GM12891 (cell line): ENCODE data around the gene GALNT10.

Source experiments
- PAX5 ChIP-seq: IDR thresholded peaks from 2 replicates; pipeline ENCODE4 v1.6.1; 2011; ENCODE audit warnings: low read length, moderate library complexity, mild to moderate bottlenecking; ENCODE audit not compliant: insufficient read depth, severe bottlenecking
- POLR2A ChIP-seq: IDR thresholded peaks from 2 replicates; pipeline ENCODE4 v1.6.1; 2011; ENCODE audit warnings: low read depth, low read length, control low read depth
- POLR2AphosphoS5 ChIP-seq: IDR thresholded peaks from 2 replicates; pipeline ENCODE4 v1.6.1; 2011; ENCODE audit warnings: low read depth, low read length, control low read depth

DNA sequence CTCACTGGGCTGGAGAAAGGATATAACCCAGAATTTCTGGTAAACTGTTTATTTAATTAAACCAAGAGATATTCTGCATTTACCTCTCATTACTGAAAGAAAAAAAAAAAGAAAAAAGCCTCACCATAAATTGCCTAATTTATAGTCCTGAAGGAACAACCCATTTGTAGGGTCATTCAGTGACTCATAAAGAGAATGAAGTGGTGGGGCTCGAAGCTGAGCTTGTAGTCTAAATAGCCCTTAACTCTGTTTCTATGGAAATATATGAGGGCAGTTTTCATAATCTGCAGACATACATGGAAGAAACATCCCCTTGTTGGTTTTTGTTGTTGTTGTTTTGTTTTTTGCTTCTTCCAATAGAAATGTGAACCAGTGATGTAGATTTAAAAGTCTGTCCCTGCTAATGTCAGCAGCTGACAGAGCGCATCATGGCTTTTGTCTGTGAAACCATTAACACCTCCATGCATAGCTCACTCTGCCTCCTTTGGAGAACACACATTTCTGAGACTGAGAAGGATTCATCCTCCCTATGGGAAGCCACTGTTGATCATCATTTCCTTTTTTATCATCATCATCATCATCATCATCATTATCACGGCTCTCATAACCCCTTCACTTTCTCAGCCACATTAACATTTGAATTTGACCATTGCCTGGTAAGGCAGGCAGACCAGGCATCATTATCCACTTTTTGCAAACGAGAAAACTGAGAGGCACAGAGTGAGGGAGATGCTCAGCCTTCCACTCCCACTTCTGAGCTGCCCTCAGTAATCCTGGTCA is 187.4 kb downstream of the GALNT10 start:
- TF ChIP-seq POLR2A (no peak), POLR2AphosphoS5 (no peak), PAX5 (no peak)
